ENCODE measurements around the gene UGT1A8.

- TF ChIP-seq, protein P1, sequence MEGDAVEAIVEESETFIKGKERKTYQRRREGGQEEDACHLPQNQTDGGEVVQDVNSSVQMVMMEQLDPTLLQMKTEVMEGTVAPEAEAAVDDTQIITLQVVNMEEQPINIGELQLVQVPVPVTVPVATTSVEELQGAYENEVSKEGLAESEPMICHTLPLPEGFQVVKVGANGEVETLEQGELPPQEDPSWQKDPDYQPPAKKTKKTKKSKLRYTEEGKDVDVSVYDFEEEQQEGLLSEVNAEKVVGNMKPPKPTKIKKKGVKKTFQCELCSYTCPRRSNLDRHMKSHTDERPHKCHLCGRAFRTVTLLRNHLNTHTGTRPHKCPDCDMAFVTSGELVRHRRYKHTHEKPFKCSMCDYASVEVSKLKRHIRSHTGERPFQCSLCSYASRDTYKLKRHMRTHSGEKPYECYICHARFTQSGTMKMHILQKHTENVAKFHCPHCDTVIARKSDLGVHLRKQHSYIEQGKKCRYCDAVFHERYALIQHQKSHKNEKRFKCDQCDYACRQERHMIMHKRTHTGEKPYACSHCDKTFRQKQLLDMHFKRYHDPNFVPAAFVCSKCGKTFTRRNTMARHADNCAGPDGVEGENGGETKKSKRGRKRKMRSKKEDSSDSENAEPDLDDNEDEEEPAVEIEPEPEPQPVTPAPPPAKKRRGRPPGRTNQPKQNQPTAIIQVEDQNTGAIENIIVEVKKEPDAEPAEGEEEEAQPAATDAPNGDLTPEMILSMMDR (IDR thresholded peaks at IDR 0.05) = no peak
- no peak for TF ChIP-seq POLR2AphosphoS5 (IDR thresholded peaks at IDR 0.05; ENCODE audit: insufficient read depth in 1 of 2, low read depth in 1 of 2)
Observed at GRCh38 chr2:233795735-233796171, 178.3 kb downstream of the UGT1A8 start.

Data from vagina (tissue), 2 donors.